ENCODE measurements around the gene CIAO2A. TPM values are rescaled to one million over a fixed set of nuclear protein-coding genes. Genes with fewer than 3 reads are reported as not detected.

Gene CIAO2A
- total RNA-seq, 6 experiments from 2014 or later, result 84.2 to 186 (median 126) TPM

DNA sequence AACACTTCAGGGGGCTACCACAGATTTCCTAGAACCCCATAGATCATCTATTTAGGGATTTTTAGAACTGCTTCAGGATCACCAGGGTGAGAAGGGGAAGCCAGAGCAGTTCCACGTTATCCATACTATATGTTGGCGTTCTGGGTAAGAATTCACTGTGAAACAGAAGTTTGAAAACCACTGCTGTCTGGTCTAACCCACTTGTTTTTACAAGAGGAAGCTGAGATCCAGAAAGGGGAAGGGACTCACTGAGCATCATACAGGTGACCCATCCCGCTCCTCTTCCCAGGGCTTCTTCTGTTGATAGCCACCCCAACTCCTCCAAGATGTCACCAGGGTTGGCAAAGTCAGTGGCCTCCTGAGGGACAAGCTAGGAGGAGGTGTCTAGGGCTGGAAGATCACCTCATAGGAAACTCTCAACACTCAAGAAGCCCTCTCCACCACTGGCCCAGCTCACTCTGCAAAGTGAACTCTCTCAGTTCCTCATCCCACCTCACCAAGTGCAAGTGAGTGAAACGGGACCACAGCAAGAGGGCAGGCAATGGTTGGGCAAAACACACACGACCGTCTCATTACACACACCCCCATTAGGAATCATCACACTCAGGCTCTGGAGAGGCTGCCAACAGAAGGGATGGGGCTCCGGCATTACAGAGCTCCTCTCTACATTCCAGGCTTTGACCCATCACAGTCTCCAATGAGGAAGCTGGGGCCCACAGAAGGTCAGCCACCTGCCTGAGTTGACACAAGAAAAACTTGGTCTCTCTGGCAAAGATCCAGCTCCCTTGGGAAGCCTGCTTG lies 49.1 kb downstream of the CIAO2A start:
- H3K4me3 ChIP-seq, result no peak overlapping the region
- H3K9me3 ChIP-seq, result no peaks in the 10 kb centered on the region
- ATAC-seq (no peak), DNase-seq (no peak)
- H3K36me3 ChIP-seq, result no peaks in the 10 kb centered on the region
- WGBS (ENCODE audit: insufficient coverage, low coverage, low lambda C conversion rate, missing lambda C conversion rate), result 66% methylated on average over 6 of the region's 7 CpGs
- H3K4me1 ChIP-seq, result peaks cover 0 to 7% (median 0%) of the 10 kb centered on the region in 4 donors
- H3K27ac ChIP-seq, result no peak overlapping the region
- intact Hi-C loops (cut with DNase I), result loop anchor here in 1 of 2 donors (5.0 kb wide), 1 partner anchor 97 kb away; no protein-coding TSS in a partner anchor
- TF ChIP-seq, protein P1, sequence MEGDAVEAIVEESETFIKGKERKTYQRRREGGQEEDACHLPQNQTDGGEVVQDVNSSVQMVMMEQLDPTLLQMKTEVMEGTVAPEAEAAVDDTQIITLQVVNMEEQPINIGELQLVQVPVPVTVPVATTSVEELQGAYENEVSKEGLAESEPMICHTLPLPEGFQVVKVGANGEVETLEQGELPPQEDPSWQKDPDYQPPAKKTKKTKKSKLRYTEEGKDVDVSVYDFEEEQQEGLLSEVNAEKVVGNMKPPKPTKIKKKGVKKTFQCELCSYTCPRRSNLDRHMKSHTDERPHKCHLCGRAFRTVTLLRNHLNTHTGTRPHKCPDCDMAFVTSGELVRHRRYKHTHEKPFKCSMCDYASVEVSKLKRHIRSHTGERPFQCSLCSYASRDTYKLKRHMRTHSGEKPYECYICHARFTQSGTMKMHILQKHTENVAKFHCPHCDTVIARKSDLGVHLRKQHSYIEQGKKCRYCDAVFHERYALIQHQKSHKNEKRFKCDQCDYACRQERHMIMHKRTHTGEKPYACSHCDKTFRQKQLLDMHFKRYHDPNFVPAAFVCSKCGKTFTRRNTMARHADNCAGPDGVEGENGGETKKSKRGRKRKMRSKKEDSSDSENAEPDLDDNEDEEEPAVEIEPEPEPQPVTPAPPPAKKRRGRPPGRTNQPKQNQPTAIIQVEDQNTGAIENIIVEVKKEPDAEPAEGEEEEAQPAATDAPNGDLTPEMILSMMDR (IDR thresholded peaks at IDR 0.05), result no peak
- TF ChIP-seq POLR2A (IDR thresholded peaks at IDR 0.05), result no peak
- no peaks in the 10 kb centered on the region for H3K27me3 ChIP-seq

DNA sequence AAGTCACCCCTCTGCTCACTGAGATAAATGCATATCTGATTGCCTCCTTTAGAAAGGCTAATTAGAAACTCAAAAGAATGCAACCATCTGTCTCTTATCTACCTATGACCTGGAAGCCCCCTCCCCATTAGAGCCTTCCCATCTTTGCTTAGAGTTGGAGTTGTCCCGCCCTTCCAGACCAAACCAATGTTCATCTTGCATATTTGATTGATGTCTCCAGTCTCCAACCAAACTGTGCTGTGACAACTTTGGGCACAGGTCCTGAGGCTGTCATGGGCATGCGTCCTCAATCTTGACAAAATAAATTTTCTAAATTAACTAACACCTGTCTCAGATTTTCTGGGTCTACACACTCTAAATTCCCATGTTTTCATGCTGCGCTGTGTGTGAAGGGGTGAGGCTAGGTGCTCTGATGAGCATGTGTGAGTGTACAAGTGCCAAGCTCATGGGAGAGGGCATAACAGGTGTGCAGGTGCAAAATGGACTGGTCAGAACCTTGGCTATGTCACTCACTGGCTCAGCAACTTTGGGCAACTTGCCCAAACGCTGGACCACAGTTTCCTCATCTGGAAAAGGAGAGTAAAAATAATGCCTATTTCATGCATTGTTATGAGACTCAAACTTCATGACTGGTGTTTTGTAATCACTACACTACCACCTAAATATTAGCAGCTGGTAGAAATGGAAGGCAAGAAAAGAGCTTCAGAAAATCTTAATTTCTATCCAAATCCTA lies 54.6 kb downstream of the CIAO2A start:
- H3K27ac ChIP-seq, result no peak overlapping the region
- H3K4me3 ChIP-seq, result no peak overlapping the region
- H3K4me1 ChIP-seq, result no peaks in the 10 kb centered on the region
- 84% methylated on average over 4 of the region's 4 CpGs for WGBS (ENCODE audit: insufficient coverage, low coverage, low lambda C conversion rate, missing lambda C conversion rate)
- no peaks in the 10 kb centered on the region for H3K9me3 ChIP-seq
- H3K36me3 ChIP-seq, result no peaks in the 10 kb centered on the region
- intact Hi-C loops (cut with DNase I), result no loop called here
- ATAC-seq (no peak), DNase-seq (no peak)
- no peak for TF ChIP-seq POLR2A (IDR thresholded peaks at IDR 0.05)
- TF ChIP-seq, protein P1 (IDR thresholded peaks at IDR 0.05), result no peak
- no peaks in the 10 kb centered on the region for H3K27me3 ChIP-seq

DNA sequence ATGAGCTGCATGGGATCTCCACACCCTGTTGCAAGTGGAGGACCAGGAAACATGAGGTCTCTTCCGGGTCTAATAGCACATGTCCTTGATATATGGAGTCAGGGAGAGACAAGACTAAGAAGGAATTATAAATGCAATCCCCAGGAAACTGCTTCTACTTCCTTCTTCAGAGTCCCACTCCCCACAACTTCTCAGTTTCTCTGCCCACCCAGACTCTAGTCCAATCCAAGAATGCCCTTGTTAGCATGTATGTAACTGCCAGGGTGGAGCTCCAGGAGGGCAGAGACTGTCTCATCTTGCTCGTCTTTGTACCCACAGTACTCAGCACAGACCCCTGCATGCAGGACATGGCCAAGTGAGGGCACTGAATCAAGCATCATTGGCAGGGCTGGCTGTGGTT lies 55.7 kb downstream of the CIAO2A start:
- Histone ChIP-seq H3K9me3 (no peaks in the 10 kb centered on the region), H3K27ac (no peak overlapping the region), H3K27me3 (no peaks in the 10 kb centered on the region), H3K4me1 (no peaks in the 10 kb centered on the region), H3K36me3 (no peaks in the 10 kb centered on the region), H3K4me3 (no peak overlapping the region)
- no peak for DNase-seq
- TF ChIP-seq, protein P1 (IDR thresholded peaks at IDR 0.05), result no peak
- no peak for TF ChIP-seq POLR2A (IDR thresholded peaks at IDR 0.05)
- WGBS (ENCODE audit: insufficient coverage, low coverage, low lambda C conversion rate, missing lambda C conversion rate), result 45% methylated on average over 2 of the region's 2 CpGs
- no peak for ATAC-seq
- intact Hi-C loops (cut with DNase I), result no loop called here

DNA sequence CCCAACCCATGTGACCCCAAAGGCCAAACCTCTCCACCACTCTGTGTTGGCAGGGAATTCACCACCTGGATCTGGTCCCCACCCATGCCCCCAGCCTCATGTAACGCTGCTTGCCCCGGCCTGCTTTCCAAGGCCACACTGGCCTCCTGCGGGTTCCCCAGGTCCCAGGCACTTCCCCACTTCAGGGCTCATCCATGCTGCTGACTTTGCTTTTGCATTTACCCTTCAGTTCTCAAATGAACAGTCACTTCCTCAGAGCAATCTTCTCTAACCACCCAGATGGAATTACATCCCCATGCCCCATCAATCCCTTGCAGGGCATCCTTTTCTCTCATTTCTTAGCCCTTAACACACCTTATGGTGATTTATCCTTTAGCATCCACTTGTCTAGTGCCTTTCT lies 56.5 kb downstream of the CIAO2A start:
- TF ChIP-seq, protein P1 (IDR thresholded peaks at IDR 0.05), result no peak
- no peak for TF ChIP-seq POLR2A (IDR thresholded peaks at IDR 0.05)
- ATAC-seq, result peak; percentile 20 to 42 (median 34)
- no peaks in the 10 kb centered on the region for H3K36me3 ChIP-seq
- DNase-seq, result no peak
- H3K9me3 ChIP-seq, result no peaks in the 10 kb centered on the region
- no peaks in the 10 kb centered on the region for H3K27me3 ChIP-seq
- WGBS (ENCODE audit: insufficient coverage, low coverage, low lambda C conversion rate, missing lambda C conversion rate), result 60% methylated on average over 1 of the region's 3 CpGs
- H3K4me3 ChIP-seq, result no peak overlapping the region
- intact Hi-C loops (cut with DNase I), result no loop called here
- H3K4me1 ChIP-seq, result no peaks in the 10 kb centered on the region
- H3K27ac ChIP-seq, result no peak overlapping the region
